Measurements from ENCODE around the gene MAPK12. TPM values are rescaled to one million over a fixed set of nuclear protein-coding genes. Genes with fewer than 3 reads are reported as not detected.

Gene MAPK12
- total and polyA plus RNA-seq, 9 donors, result 0.87 to 35.3 (median 23.3) TPM

DNA sequence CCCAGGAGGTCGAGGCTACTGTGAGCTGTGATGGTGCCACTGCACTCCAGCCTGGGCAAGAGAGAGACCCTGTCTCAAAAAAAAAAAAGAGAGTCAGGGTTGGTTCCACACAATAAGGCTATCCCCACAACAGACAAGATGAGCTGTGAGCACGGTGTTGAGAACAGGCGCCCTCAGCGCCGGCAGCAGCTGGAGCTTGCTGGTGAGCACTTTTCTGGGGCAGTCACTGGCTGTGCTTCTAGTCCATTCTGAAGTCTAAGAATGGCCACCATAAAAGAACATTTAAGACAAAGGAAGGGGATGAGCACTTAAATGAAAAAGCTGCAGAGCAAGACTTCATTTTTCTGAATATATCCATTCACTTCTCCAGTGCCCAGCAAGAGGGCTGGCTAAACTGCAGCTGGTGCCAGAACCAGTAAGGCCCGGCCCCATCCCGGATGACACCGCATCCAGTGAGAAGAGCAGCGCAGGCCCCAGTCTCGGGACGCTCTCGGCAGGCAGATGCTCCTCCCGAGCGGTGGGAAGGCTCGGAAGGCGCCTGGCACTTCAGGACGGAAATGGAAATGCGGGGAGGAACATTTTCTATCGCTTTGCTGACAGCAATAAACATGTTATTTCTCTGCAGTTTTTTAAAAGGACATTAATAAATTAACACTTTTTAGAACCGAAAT lies 28.9 kb downstream of the MAPK12 start:
- WGBS, 3 donors, result 83 to 86% (median 84%) methylated on average over 20 of the region's 20 CpGs
- no peak overlapping the region for H3K4me3 ChIP-seq
- no peak for TF ChIP-seq POLR2A (IDR thresholded peaks at IDR 0.05)
- TF ChIP-seq, protein P1, sequence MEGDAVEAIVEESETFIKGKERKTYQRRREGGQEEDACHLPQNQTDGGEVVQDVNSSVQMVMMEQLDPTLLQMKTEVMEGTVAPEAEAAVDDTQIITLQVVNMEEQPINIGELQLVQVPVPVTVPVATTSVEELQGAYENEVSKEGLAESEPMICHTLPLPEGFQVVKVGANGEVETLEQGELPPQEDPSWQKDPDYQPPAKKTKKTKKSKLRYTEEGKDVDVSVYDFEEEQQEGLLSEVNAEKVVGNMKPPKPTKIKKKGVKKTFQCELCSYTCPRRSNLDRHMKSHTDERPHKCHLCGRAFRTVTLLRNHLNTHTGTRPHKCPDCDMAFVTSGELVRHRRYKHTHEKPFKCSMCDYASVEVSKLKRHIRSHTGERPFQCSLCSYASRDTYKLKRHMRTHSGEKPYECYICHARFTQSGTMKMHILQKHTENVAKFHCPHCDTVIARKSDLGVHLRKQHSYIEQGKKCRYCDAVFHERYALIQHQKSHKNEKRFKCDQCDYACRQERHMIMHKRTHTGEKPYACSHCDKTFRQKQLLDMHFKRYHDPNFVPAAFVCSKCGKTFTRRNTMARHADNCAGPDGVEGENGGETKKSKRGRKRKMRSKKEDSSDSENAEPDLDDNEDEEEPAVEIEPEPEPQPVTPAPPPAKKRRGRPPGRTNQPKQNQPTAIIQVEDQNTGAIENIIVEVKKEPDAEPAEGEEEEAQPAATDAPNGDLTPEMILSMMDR (IDR thresholded peaks at IDR 0.05), result no peak
- no peak for TF ChIP-seq EP300 (IDR thresholded peaks at IDR 0.05)
- intact Hi-C loops (cut with DNase I), result no loop called here
- H3K27ac ChIP-seq, result no peak overlapping the region
- no peaks in the 10 kb centered on the region for H3K9me3 ChIP-seq
- H3K27me3 ChIP-seq, result no peaks in the 10 kb centered on the region
- no peak for DNase-seq
- no peaks in the 10 kb centered on the region for H3K36me3 ChIP-seq
- H3K4me1 ChIP-seq (ENCODE audit: insufficient read depth), result no peaks in the 10 kb centered on the region

DNA sequence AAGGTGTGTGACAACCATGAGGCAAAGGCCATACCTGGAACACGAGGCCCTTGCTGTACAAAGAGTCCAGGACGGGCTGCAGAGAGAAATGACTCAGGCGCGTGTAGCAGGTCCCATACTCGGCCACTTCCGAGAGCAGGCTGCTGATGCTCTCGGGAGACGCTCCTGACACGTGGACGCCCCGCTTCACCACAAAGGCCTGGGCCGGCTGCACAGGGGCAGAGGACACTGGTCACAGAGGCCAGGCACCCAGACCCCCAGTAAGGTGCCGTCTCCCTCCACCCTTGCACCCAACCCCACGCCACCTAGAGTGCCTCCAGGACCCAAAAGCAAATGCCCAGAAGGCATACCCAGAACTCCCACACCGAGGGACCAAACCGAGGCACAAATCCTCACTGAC lies 32.1 kb downstream of the MAPK12 start:
- Histone ChIP-seq H3K4me1 (ENCODE audit: insufficient read depth) (no peaks in the 10 kb centered on the region), H3K27ac (no peak overlapping the region), H3K27me3 (no peaks in the 10 kb centered on the region), H3K36me3 (no peaks in the 10 kb centered on the region), H3K9me3 (no peaks in the 10 kb centered on the region), H3K4me3 (no peak overlapping the region)
- WGBS, 3 donors, result 93 to 94% (median 93%) methylated on average over 16 of the region's 16 CpGs
- no peak for TF ChIP-seq POLR2A (IDR thresholded peaks at IDR 0.05)
- TF ChIP-seq, protein P1 (IDR thresholded peaks at IDR 0.05), result no peak
- TF ChIP-seq EP300 (IDR thresholded peaks at IDR 0.05), result no peak
- intact Hi-C loops (cut with DNase I), result no loop called here
- DNase-seq, result no peak

DNA sequence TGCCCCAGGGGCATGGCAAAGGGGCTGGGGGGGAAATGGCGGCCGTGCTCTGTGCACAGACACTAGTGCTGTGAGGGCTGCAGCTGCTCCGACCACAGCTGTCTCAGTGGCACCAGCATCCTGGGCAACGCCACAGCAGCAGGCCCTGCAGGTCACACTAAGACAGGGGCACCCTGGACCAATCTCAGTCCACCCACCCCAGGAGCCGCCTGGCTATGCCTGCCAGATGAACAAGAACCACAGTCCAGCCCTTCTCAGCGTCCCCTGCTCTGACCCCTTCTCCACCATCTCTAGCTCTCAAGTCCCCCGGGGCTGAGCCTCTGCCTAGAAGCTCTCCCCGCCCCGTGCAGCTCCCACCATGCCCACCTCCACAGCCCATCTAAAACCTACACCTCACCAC lies 33.1 kb downstream of the MAPK12 start:
- 90 to 95% (median 95%) methylated on average over 9 of the region's 9 CpGs for WGBS, 3 donors
- no peaks in the 10 kb centered on the region for H3K27me3 ChIP-seq
- no peak for DNase-seq
- no peaks in the 10 kb centered on the region for H3K4me1 ChIP-seq (ENCODE audit: insufficient read depth)
- intact Hi-C loops (cut with DNase I), result no loop called here
- no peak overlapping the region for H3K27ac ChIP-seq
- H3K4me3 ChIP-seq, result no peak overlapping the region
- H3K36me3 ChIP-seq, result no peaks in the 10 kb centered on the region
- no peaks in the 10 kb centered on the region for H3K9me3 ChIP-seq
- no peak for TF ChIP-seq EP300 (IDR thresholded peaks at IDR 0.05)
- TF ChIP-seq, protein P1 (IDR thresholded peaks at IDR 0.05), result no peak
- no peak for TF ChIP-seq POLR2A (IDR thresholded peaks at IDR 0.05)

DNA sequence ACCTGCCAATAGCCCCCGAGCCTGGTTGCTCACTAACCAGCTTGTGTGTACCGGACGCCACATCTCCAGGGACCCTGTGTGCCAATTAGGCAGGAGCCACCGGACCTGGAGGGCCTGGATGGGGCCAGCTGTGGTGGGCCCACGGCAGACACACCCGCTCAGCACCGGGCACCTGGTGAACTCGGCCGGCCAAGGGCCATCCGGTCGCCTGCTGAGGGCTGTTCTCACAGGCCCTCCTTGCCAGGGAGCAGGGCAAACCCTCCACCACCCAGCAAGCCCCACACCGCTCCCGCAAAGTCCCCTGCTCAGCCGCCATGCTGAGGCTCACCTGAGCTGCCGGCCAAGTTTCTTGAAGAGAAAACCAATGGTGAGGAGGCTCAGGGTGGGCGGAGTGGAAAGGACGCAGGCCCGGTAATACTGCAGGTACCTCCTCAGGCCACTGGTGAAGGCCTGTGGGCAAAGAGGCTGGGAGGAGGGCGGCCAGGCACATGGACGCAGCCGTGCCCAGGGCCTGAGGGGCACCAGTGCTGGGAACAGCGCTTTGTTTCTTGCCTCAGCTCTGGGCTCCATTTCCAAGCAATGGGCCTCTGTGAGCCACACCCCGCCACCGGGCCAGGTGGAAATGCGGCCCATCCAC lies 33.8 kb downstream of the MAPK12 start:
- Histone ChIP-seq H3K4me1 (ENCODE audit: insufficient read depth) (no peaks in the 10 kb centered on the region), H3K9me3 (no peaks in the 10 kb centered on the region), H3K4me3 (no peak overlapping the region), H3K27ac (no peak overlapping the region), H3K27me3 (no peaks in the 10 kb centered on the region), H3K36me3 (no peaks in the 10 kb centered on the region)
- no peak for TF ChIP-seq EP300 (IDR thresholded peaks at IDR 0.05)
- TF ChIP-seq POLR2A (IDR thresholded peaks at IDR 0.05), result no peak
- TF ChIP-seq, protein P1 (IDR thresholded peaks at IDR 0.05), result no peak
- intact Hi-C loops (cut with DNase I), result no loop called here
- DNase-seq, result no peak
- 90 to 95% (median 94%) methylated on average over 25 of the region's 25 CpGs for WGBS, 3 donors
